HG02759 (cell line): ENCODE results near the gene ATP8B3.

Source experiments
- ATAC-seq: cut with Tn5 transposase; IDR thresholded peaks from one replicate; pipeline ENCODE4 v1.9.1; 2021; ENCODE audit warnings: mild to moderate bottlenecking, moderate library complexity; ENCODE audit not compliant: unreplicated experiment

ATP8B3 gene, protein sequence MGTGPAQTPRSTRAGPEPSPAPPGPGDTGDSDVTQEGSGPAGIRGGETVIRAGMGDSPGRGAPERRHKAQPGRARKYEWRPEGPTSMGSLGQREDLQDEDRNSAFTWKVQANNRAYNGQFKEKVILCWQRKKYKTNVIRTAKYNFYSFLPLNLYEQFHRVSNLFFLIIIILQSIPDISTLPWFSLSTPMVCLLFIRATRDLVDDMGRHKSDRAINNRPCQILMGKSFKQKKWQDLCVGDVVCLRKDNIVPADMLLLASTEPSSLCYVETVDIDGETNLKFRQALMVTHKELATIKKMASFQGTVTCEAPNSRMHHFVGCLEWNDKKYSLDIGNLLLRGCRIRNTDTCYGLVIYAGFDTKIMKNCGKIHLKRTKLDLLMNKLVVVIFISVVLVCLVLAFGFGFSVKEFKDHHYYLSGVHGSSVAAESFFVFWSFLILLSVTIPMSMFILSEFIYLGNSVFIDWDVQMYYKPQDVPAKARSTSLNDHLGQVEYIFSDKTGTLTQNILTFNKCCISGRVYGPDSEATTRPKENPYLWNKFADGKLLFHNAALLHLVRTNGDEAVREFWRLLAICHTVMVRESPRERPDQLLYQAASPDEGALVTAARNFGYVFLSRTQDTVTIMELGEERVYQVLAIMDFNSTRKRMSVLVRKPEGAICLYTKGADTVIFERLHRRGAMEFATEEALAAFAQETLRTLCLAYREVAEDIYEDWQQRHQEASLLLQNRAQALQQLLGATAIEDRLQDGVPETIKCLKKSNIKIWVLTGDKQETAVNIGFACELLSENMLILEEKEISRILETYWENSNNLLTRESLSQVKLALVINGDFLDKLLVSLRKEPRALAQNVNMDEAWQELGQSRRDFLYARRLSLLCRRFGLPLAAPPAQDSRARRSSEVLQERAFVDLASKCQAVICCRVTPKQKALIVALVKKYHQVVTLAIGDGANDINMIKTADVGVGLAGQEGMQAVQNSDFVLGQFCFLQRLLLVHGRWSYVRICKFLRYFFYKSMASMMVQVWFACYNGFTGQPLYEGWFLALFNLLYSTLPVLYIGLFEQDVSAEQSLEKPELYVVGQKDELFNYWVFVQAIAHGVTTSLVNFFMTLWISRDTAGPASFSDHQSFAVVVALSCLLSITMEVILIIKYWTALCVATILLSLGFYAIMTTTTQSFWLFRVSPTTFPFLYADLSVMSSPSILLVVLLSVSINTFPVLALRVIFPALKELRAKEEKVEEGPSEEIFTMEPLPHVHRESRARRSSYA (N-terminal part only)

DNA sequence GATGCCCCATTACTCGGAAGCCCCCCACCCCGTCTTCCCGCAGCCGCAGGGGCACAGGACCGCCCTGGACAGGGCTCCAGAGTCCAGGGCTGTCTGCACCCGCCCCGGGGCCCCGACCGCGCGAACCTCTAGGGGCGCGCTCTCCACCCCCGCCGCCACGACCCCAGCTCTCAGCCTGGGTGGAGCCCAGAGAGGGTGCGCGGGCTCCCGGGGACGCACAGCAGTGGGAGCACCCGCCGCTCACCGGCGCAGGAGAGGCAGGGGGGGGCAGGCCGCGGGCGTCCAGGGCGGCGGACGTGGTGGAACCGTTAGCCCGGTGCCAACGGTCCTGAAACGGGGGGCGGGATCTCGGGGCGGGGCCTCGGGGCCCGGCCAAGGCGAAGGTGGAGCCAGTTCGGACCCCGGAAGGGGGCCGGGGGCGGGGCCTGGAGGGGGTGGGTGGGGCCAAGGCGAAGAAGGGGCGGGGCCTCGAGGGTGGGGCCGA is at the start of gene ATP8B3:
TSS of gene ATP8B3 (minus strand) at position 335 of the 484 bp plus-strand sequence. CDS start 540 bp downstream, outside the sequence.
- peak; percentile 9 for ATAC-seq

DNA sequence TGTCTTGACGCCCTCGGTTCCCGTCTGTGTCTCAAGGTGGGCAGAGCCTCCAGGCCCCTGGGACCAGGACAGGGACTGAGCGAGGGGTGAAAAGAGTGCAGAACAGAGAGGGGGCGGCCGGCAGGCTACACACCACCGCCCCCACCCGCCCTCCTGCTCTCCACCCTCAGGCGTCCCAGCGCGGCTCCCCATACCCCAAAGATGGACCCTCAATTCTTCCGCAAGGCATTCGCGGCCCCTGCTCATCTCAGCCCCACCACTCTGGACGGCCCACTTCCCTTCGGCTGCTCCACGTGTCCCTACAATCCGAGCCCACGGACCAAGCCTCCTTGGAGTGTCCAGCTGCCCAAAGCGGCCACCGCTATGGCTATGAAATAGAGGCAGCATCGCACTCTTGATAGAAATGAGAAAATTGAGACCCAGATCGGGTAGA is 49.5 kb upstream of the ATP8B3 start:
- no peak for ATAC-seq

DNA sequence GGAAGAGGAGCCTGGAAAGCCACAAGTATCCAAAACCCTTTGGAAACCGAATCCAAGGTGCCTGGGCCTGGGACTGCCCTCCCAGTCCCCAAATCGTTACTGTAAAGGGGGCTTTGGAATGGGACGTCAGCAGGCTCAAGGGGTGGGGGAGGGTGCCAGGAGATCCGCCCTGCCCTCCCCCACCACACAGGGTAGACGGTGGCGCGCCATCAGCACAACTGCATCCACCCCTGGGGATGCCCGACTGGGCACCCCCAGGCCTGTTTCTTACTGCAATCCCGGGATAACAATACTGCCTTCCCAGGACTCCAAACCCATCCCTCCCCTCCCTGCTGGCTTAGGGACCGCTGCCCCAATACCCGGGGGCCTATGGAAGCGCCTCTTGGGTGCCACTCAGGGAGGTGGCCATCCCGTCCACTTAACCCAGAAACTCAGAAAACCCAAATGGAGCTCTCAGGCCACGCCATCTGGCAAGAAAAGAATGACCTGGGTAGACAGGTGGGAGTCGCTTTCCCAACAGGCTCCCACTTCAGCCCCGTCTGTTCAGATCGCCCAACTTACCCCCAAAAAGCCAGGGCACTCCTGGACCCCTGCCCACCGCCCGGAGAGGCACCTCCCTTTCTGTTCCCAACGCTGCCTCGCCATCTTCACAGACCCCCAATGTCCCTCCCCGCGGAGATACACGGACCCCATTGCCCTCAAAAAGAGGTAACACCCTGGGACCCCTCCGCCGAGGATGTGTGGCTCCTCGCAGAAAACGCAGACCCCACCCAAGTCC is 48.9 kb upstream of the ATP8B3 start:
- ATAC-seq, result no peak

DNA sequence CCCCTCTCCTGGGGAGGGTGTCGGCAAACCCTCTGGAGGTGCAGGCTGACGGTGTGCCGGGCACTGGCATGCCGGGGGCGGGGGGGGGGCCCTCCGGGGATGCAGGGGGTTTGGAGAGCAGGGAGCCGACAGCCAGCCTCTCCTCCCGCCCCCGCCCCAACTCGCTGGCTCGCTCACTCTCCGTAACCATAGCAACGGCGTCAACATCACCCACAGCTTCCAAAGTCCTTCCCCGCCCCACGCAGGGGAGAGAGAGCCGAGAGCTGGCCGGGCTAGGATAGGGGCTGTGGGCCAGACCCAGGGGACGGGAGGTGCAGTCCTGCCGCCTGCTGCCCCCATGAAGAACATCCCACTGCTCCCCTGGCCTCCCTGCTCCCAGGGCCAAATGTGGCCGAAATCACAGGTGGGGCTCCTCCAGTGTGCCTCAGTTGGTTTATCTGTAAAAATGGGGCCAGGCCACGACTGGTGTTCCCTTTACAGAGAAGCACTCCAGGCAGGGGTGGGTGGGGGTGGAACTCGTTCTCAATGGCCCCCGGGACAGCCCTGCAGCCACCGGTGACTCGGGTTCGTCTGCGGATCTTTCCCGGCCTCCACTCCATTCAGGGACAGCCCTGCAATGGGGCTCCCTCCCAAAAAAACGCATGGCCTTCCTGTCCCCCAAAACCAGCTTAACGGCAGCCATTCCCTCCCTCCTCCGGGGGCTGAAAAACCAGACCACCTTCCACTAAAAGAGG is 48.1 kb upstream of the ATP8B3 start:
- no peak for ATAC-seq

DNA sequence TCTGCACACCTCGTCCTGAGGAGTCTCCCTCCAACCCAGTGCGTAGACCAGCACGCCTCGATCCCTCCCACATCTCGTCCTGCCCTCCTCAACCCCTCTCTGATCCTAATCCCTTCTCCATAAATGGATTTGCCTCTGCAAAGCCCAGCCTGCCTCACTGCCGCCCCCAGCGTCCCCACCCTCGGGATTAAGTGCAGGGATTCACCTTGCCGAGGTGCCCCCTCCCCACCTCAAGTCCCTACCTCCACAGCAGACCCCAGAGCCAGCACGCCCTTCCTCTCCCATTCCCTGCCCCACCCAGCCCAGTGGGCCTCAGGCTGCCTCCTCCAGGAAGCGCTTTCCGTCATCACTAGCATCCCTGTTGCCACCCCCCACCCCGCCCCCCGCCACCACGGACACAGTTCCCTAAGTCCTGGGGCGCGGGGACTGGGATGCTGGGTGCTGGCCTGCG is 47.3 kb upstream of the ATP8B3 start:
- no peak for ATAC-seq

DNA sequence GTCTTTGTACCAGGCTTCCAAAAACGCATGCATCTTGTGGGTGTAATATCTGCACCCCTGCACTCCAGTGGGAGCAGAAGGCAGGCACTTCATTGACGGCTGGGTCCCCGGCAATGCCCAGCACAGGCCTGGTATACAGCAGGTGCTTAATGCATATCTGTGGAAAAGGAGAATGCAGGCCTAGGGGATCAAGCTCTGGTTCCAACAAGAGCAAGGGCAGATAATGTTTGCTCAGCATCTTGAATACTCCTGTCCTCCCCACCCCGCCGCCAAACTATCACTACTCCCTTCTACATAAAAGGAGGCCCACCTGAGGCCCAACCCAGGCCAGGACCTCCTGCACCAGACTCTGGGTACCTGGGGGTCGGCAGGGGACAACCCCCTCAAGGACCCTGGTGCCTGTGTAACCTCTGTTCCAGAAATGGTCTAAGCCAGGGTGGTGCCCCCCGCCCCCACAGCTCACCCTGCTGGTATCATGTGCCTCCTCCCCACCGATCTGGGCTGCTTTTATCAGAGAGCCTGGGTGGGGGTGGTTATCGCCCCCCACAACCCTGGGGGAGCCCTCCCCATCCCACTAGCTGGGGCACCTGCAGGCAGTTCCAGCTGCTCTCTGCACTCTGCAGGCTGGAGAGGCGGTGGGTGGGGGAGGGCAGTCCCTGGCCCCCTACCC is 46.5 kb upstream of the ATP8B3 start:
- no peak for ATAC-seq

DNA sequence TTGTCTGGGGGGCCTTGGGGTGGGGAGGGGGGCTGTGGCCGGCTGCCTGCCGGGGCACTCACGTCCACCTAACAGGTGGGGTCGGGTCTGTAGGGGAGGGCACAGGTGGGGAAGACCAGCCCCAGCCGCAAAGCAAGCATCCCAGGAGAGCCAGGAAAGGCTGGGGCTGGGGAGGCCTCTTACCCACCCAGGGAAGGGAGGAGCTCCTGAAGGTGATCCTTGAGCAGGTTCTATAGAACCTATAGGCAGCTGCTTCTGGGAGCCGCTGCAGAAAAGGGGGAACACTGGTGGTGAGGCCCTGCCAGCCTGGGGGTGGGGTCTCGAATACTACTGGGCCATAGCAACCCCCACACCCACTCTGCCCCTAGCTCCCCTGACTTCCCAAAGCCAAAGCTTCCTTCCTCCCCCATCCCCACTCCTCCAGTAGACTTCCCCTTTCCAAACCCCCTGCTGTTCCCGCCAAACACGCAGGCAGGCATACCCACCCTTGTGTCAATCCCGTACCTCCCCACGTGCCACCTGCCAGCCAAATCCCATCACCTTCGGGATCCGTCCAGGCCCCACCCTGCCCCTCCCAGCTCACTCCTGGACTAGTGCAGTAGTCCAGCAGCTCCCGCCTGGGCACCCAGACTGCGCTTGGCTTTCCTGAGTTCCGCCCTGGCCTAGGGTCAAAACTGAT is 45.7 kb upstream of the ATP8B3 start:
- ATAC-seq, result no peak

DNA sequence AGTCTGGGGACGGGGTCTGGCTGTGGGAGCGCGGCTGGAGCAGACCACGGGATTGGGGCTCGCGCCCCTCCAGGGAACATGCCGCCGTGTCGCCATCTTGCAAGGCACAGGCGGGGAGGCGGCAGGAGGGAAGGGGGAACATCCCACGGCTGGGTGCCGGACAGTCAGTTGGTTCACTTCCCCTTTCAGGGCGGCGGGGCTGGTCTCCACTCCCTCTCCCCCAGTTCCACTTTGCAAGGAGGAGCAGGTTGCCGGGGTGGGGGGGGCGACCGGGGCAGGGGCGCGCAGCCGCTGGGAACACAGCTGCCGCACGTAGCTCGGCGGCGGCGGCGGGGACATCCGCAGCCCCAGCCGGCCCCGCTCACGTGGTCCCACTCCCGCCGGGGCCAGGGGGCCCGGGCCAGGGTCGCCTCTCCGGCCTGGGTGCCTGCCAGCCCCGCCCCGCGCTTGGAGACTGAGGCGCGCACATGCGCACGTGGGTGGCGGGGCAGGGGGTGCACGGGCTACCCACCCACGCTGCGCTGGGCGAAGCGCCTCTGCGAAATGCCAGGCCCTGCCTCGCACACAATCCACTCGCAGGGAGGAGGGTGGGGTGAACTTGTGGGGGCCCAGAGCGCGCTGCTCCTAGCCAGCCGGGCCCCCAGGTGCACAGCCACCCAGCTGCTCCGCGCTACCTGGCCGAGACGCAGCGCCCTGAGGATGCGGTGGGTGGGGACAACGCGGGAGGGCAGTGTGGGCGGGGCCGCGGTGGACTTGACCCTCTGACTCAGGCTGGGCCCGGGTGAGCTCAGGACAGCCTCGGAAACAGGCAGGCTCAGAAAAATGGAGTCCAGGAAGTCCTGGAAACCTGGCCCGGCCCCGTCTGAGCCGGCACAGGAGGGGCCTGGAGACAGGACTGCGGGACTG is 44.9 kb upstream of the ATP8B3 start:
- peak; percentile 34 for ATAC-seq

DNA sequence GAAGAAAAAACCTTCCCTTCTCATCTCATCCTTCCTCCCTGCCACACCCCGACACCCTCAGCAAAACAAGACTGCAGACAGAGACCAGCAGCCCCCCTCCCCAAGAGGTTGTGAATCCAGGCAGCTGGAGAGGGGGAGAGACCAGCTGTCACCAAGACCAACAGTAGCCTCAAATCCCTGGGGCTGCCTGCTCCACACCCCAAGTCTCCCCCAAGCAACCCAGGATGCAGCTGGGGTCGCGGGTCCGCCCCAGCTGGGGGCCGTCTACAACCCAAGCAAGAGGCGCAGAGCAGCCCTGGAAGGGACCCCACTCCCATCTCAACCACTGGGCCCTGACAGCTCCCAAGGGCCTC is 44.2 kb upstream of the ATP8B3 start:
- ATAC-seq, result peak; percentile 3

DNA sequence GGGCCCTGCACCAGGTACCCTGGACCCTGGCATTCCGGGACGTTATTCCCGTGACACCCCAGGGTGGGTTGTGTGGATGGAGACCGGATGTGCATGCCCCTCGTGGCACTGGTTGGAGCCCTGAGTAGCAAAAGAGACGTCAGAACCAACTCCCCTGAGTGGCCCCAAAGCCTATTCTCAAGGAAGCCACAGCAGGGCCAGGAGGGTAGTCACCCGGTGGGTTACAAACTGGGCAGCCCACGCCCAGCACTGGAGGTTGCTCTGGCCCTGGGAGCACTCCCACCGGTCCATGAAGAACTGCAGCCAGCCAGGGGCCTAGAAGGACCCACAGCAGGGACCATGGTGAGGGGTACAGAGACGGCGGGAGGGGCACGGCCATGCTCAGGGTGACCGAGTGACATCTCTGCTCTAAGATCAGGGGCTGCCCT is 43.8 kb upstream of the ATP8B3 start:
- ATAC-seq, result no peak

DNA sequence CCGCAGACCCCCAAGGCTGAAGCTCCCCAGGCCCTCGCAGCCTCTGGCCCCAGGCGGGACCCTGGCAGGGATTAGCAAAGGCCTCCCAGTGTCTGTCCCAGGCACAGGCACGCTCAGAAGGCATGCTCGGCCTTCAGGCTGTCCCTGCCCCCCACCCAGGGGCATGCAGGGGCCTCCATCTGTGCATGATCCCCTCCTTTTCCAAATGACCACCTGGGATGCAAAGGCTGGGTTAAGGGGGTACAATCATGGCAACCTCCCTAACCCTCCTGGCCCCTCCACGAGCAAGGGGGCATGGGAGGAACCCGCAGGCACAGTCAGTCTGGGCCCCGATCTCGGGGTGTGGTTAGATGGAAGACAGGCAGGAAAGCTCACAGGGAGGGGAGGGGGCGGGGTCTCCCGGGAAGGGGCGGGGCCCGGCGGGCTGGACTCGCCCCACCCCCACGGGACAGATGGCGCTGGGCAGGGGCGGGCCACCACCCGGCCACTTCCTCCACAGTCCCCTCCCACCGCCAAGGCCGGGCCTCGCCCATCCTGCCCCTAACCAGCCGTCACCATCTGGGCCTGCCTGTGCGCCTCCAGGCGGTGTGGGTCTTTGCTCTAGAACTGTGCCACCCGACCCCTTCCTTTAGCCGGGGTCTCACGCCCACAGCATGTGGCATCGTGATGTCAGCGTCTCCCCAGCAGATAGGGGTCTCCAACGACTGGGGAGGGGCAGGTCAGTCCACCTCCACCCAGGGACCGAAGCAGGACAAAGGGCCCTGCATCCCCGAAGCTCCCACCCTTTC is 43.2 kb upstream of the ATP8B3 start:
- ATAC-seq, result peak; percentile 60

DNA sequence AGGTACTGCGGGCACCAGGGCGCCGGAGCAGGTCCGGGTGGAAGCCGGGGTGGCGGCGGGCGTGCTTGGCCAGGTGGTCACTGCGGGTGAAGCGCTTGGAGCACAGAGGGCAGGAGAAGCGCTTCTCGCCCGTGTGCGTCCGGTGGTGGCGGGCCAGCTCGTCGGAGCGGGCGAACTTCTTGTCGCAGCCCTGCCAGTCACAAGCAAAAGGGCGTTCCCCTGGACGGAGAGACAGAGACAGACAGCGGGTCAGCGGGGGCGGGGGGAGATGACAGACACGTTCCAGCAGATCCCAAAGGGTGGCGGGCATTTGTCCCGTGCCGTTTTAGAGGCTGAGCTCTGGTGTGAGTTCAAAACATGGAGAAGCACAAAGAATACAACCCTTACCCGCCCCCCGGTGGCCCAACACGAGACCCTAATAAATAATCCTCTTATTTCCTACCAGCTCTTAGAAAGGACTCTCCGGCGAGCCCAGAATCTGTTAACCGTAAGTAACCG is 42.5 kb upstream of the ATP8B3 start:
- no peak for ATAC-seq

DNA sequence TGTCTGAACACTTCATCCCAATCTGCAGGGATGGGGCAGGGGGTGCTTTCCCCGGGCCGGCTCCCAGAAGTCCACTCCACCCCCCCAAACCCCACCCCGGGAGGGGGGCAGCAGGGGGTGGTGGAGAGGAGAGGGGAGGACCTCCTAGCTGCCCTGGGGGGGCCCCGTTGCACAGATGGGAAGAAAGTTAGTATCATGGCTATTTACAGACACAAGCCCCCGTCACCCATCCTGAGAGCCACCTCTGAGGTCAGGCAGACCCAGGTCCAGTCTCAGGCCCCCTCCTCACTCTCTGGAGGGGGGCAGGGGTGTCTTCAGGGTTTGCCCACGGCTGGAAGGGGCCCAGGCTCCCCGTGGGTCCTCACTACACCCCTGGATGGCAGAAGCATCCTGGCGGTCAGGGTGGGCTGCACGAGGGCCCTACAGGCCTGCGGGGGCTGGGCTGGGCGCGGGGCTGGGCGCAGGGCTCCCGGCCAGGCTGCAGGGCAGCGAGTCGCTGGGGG is 42.0 kb upstream of the ATP8B3 start:
- no peak for ATAC-seq

DNA sequence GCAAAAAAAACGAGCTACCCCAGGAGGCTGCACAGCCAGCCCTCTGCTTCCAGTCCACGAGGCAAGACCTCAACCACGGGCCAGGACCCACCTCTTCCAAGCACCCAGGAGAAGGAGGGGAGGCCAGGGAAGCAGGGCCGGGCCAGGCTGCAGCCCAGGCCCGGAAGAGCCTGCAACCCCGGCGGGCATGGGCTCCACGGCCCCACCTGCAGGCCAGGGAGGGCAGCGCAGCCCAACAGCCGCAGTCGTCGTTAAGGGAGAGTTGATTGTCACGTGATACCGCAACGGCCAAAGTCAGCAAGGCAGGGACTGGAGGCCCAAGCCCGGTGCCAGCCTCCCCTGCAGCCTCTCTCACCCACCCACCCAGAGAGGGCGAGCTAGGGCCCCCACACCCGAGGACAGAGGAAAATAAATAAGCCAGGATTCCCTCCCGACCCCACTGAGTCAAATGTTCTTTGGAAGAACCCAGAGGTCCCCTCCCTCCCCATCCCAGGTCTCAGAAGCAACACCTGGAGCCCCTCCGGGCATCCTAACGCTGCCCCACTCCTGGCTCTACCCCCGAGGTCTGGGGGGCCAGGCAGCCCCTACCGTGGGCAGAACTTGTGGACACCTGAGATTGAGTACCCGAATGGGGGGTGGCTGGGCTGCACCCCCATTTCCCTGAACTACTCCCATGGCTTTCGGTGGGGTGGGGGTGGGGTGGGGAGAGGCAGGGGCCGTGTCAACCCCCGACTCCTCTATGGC is 41.4 kb upstream of the ATP8B3 start:
- ATAC-seq, result no peak

DNA sequence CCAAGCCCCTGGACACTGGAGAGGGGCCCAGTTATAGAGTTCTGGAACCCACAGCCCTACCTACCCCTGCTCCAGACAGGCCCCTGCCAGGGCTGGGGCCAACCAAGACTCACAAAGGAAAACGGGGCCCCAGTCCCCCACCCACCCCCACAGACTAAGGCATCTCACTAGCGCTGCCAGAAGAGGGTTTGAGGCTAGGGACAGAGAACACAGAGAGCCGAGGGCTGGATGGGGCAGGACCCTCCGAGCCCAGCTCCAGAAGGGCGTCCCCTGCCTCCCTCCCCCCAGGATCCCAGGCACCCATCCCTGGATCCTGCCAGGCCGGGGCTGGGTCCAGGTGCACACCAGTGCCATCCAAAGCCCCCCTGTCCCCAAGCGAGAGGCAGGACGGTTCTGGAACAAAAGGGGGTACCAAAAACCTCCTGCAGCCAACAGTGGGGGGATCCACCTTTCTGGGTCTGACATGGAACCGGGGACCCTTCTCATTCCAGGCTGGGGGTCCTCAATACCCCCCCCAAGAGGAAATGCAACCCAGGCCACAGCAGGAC is 40.6 kb upstream of the ATP8B3 start:
- ATAC-seq, result no peak
